HG03460 (cell line): ENCODE measurements around the gene NAP1L5.

ENCODE experiments used
- ATAC-seq: cut with Tn5 transposase; IDR thresholded peaks from one replicate; pipeline ENCODE4 v1.9.1; 2021; ENCODE audit not compliant: unreplicated experiment

NAP1L5 gene

DNA sequence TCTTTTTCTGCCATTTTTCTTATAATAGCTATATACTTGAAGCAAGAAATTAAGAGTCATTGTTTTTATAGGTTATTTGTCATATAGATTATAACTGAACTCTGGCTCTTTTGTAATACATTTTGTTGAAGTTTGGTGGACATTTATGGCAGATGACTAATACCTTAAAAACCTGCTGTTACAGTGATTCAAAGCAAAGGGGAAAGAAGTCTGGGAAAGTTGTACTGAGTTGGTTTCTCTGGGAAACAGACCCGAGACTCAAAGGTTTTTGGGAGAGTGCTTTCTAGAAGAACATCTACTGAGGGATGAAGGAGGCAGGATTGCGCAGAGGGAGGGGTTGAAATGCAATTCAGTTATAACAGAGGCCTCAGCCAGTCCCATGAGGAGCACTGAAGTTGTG lies 35.9 kb downstream of the NAP1L5 start:
- ATAC-seq, result no peak

DNA sequence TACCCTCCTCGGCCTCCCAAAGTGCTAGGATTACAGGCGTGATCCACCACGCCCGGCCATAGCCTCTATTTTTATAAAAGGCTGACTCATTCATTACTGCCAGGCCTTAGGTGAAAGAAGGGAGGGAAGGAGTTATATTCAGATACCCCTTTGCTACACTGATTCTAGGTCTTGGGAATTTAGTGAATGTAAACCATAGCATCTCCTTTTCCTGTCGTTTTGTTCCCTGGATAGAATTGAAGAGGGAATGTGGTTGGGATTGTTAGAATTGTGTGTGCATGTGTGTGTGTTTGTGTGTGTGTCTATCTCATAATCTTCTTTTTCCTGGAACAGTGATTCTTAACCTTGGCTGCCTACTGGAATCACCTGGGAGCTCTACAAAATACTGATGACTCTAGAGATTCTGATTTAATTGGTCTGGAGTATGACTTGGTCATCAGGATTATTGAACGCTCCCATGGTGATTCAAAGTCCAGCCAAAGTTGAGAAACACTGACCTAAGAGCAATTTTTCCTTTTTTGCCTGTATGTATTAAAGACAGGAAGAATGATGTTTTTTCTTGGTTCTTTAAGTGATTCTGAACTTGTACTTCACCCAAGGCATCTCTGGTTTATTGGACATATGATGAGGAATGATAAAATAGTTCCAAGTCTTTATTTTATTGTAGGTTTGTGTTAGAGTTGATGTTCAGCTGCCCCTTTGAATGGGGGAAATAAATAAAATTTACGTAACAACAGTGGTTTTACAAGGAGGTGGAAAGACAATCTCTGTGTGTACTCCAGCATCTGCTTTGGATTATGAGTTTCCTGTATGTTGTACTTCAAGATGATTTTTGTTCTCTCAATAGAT lies 37.0 kb downstream of the NAP1L5 start:
- ATAC-seq, result no peak

GRCh38 chr4:88659890-88660208 lies 37.8 kb downstream of the NAP1L5 start:
- no peak for ATAC-seq

- peak; percentile 97 for ATAC-seq
These were observed 38.4 kb downstream of the NAP1L5 start for GRCh38 chr4:88659055-88659889.

DNA sequence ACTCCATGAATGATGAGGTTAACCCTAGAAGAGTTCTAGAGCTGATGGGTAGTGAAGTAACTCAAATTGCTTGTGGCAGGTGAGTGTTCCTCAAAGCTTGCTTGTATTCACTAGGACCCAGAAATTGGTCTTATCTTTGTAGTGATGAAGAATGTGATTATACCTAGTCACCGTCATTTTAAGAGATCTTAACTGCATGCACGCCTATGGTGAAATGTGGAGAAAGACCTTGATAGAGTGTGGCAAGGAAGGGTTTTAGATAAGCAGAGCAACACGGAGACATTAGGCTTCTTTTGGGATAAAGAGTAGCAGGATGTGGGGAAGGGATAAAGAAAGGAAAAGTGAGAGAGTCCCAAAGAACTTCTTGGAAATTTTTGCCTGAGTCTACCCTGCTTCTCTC lies 42.4 kb downstream of the NAP1L5 start:
- ATAC-seq, result no peak

DNA sequence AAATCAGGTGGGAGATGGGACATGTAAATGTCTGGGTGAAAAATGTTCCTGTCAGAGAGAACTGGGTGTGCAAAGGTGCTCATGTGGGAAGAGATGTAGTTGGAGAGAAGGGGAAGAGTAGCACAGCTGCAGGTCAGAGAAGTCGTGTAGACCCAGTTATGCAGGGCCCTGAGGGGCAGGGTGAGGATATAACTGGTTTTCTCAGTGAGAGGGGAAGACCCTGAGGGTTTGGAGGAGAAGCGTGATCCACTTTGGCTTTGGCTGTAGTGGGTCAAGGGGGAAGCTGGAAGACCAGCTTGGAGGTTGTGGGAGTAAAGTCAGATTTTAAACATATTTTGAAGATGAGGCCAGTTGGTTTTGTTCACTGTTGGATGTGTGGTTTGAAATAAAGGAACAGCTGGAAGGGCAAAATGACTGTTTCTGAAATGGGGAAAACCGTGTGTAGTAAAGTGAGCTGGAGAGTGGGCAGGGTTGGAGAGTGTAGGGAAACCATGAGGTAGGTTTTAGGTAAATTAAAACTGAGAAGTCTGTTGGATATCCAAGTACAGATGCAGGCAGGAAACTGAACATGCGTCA lies 44.2 kb downstream of the NAP1L5 start:
- no peak for ATAC-seq

GRCh38 chr4:88649716-88650115 lies 47.9 kb downstream of the NAP1L5 start:
- ATAC-seq, result no peak

GRCh38 chr4:88646528-88647280 lies 50.9 kb downstream of the NAP1L5 start:
- ATAC-seq, result no peak

DNA sequence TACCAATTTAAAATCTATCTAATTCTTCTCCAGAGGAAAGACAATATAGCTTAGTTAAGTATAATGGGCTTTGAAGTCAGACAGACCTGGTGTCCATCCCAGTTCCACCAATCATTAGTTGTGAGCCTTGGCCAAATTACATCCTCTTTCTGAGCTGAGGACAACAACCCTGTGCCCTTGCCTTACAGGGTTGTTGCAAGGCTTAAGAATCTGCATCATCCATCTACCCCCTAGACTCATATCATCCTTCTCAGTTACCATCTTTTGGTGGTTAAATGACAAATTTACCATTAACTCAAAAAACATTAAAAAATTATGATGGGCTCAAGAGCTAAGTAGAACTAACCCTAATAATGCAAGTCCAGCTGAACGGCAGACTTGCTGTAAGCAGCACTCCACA lies 51.6 kb downstream of the NAP1L5 start:
- no peak for ATAC-seq
